ENCODE data around the gene WDR72.

DNA sequence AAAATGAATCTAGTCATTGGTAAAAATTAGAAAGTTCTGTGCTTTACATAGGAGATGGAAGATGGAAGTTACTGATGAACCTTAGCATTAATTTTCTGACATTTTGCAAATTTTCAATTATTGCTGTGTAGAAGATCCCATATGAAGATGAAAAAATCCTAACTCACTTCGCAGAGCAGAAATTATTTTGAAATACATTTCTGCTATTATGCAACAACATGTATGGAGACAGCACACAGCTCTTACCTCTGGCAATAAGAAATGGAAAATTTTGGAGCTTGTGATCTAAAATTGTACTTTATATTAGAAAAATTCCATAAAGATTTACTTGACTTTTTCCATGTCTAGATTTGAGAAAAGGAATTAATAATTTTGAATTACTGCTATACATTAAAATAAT, 177.9 kb downstream of the WDR72 start:
- TF ChIP-seq, protein P1, sequence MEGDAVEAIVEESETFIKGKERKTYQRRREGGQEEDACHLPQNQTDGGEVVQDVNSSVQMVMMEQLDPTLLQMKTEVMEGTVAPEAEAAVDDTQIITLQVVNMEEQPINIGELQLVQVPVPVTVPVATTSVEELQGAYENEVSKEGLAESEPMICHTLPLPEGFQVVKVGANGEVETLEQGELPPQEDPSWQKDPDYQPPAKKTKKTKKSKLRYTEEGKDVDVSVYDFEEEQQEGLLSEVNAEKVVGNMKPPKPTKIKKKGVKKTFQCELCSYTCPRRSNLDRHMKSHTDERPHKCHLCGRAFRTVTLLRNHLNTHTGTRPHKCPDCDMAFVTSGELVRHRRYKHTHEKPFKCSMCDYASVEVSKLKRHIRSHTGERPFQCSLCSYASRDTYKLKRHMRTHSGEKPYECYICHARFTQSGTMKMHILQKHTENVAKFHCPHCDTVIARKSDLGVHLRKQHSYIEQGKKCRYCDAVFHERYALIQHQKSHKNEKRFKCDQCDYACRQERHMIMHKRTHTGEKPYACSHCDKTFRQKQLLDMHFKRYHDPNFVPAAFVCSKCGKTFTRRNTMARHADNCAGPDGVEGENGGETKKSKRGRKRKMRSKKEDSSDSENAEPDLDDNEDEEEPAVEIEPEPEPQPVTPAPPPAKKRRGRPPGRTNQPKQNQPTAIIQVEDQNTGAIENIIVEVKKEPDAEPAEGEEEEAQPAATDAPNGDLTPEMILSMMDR (IDR thresholded peaks at IDR 0.05; ENCODE audit: low read depth, low read length): no peak
- TF ChIP-seq MYC (IDR thresholded peaks at IDR 0.05; ENCODE audit: low read depth, low read length): no peak

Data from NB4 (cell line).